K562 (cell line): Measurements from ENCODE around the gene DAB1. TPM values are rescaled to one million over a fixed set of nuclear protein-coding genes. Genes with fewer than 3 reads are reported as not detected.

Experiments
- CBX2 ChIP-seq: fragments of 200-600 bp; sonication (generic); IDR thresholded peaks from one replicate; pipeline ENCODE4 v1.6.1; 2012; ENCODE audit warnings: mild to moderate bottlenecking, low read length, inconsistent platforms; ENCODE audit not compliant: insufficient read depth, poor library complexity, severe bottlenecking
- CC2D1A ChIP-seq: fragments of 450-650 bp; IDR thresholded peaks from 2 replicates; pipeline ENCODE4 v1.6.1; 2017; ENCODE audit warnings: mild to moderate bottlenecking
- DPF2 ChIP-seq: fragments of 450-650 bp; IDR thresholded peaks from 2 replicates; pipeline ENCODE4 v1.6.1; 2016
- PTRF ChIP-seq: fragments of 450-650 bp; IDR thresholded peaks from 2 replicates; pipeline ENCODE4 v1.6.1; 2016; ENCODE audit warnings: mild to moderate bottlenecking, missing genetic modification characterization, missing compliant biosample characterization
- RAD21 ChIP-seq, 2 experiments: fragments of 250-450 bp in 1 of 2; fragments of 450-650 bp in 1 of 2; sonication (Bioruptor Pico) in 1 of 2; formaldehyde crosslinking in 1 of 2; IDR thresholded peaks in 1 of 2; conservative IDR thresholded peaks in 1 of 2; 2 replicates each; pipeline versions ENCODE4 v1.4.0 to v1.8.0; 2020 to 2022; ENCODE audit warnings: mild to moderate bottlenecking in 2 of 2, moderate library complexity in 1 of 2
- SMARCC2 ChIP-seq: fragments of 450-650 bp; IDR thresholded peaks from 2 replicates; pipeline ENCODE4 v1.6.1; 2017; ENCODE audit warnings: antibody characterized with exemption, moderate library complexity, mild to moderate bottlenecking, low read depth
- SP1 ChIP-seq: sonication (generic); formaldehyde crosslinking; IDR thresholded peaks from 2 replicates; pipeline ENCODE4 v1.8.1; 2022; ENCODE audit warnings: mild to moderate bottlenecking, missing genetic modification reagents
- TEAD1 ChIP-seq, 2 experiments: fragments of 450-650 bp in 1 of 2; sonication (generic) in 1 of 2; formaldehyde crosslinking; IDR thresholded peaks; 2 replicates each; pipeline versions ENCODE4 v1.4.0 to v1.8.0; 2020 to 2022; ENCODE audit warnings: mild to moderate bottlenecking in 2 of 2, missing genetic modification reagents in 1 of 2
- polyA plus RNA-seq, 8 experiments: library from polyadenylated mRNA; depleted of rRNA in 4 of 8; stranded (reverse) in 5 of 8; unstranded in 3 of 8; fragments of >200 nt; fragmentation: Nextera tagmentation in 2 of 8; fragmentation: Illumina TruSeq in 1 of 8; extraction: Ambion mirVana in 2 of 8; extraction: Trizol in 1 of 8; gene quantifications; 2 replicates each; pipeline versions ENCODE4 v1.2.1 to v1.2.3, GENCODE V29; 2011 to 2014; ENCODE audit warnings: inconsistent platforms in 1 of 8, missing spikeins in 1 of 8
- total RNA-seq, 7 experiments: library from RNA; depleted of rRNA in 6 of 7; stranded (reverse); fragments of >200 nt in 6 of 7; fragmentation: Illumina TruSeq in 2 of 7; extraction: Trizol in 2 of 7; gene quantifications; 2 replicates each; pipeline versions ENCODE4 v1.2.1 to v1.2.3, GENCODE V29; 2011 to 2021; ENCODE audit warnings: low replicate concordance in 1 of 7
- TF ChIP-seq, protein P1 (sequence below): sonication (generic); formaldehyde crosslinking; IDR thresholded peaks from 2 replicates; pipeline ENCODE4 v1.8.1; 2023; ENCODE audit warnings: mild to moderate bottlenecking, missing genetic modification reagents
- TF ChIP-seq, protein P2 (sequence below), 2 experiments: fragments of 450-650 bp in 1 of 2; IDR thresholded peaks; 2 replicates each; pipeline ENCODE4 v1.6.1; 2011 to 2017; ENCODE audit warnings: low read depth in 2 of 2, antibody characterized with exemption in 1 of 2, borderline replicate concordance in 1 of 2, low read length in 1 of 2, mild to moderate bottlenecking in 1 of 2, mixed read lengths in 1 of 2; ENCODE audit not compliant: control insufficient read depth in 1 of 2

The DAB1 gene
- total and polyA plus RNA-seq, 9 of the 15 experiments (the other 6 are each of a cell fraction or from before 2014, with no cell fraction given): not detected

DNA sequence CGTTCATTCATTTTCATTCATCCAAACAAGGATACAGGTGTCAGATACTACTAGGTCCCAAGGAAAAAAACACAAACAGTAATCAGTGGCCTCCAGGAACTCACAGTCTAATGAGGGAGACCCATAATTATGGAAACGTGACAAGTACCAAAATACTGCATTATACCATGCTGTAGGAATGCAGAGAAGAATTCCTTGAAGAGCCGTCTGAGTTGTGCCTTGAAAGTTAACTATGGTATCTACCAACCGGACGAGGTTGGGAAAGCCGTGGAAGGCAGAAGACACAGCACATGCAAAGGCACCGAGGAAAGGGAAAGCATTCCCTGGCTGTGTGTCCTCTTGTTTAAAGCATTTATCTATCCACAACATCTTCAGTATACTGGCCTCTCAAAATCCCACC, 206.0 kb downstream of the DAB1 start (continued):
- TF ChIP-seq, protein P1, sequence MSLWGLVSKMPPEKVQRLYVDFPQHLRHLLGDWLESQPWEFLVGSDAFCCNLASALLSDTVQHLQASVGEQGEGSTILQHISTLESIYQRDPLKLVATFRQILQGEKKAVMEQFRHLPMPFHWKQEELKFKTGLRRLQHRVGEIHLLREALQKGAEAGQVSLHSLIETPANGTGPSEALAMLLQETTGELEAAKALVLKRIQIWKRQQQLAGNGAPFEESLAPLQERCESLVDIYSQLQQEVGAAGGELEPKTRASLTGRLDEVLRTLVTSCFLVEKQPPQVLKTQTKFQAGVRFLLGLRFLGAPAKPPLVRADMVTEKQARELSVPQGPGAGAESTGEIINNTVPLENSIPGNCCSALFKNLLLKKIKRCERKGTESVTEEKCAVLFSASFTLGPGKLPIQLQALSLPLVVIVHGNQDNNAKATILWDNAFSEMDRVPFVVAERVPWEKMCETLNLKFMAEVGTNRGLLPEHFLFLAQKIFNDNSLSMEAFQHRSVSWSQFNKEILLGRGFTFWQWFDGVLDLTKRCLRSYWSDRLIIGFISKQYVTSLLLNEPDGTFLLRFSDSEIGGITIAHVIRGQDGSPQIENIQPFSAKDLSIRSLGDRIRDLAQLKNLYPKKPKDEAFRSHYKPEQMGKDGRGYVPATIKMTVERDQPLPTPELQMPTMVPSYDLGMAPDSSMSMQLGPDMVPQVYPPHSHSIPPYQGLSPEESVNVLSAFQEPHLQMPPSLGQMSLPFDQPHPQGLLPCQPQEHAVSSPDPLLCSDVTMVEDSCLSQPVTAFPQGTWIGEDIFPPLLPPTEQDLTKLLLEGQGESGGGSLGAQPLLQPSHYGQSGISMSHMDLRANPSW (CRISPR knock-in tag): no peak
- TF ChIP-seq PTRF (tag) (no peak), RAD21 (CRISPR knock-in tag; conservative IDR thresholded peaks at IDR 0.05 in 1 of 2, IDR thresholded peaks at IDR 0.05 in 1 of 2) (no peak), CBX2 (no peak), TEAD1 (CRISPR knock-in tag; IDR thresholded peaks at IDR 0.05) (no peak), CC2D1A (no peak), DPF2 (no peak), SP1 (no peak), SMARCC2 (no peak)
- TF ChIP-seq, protein P2, sequence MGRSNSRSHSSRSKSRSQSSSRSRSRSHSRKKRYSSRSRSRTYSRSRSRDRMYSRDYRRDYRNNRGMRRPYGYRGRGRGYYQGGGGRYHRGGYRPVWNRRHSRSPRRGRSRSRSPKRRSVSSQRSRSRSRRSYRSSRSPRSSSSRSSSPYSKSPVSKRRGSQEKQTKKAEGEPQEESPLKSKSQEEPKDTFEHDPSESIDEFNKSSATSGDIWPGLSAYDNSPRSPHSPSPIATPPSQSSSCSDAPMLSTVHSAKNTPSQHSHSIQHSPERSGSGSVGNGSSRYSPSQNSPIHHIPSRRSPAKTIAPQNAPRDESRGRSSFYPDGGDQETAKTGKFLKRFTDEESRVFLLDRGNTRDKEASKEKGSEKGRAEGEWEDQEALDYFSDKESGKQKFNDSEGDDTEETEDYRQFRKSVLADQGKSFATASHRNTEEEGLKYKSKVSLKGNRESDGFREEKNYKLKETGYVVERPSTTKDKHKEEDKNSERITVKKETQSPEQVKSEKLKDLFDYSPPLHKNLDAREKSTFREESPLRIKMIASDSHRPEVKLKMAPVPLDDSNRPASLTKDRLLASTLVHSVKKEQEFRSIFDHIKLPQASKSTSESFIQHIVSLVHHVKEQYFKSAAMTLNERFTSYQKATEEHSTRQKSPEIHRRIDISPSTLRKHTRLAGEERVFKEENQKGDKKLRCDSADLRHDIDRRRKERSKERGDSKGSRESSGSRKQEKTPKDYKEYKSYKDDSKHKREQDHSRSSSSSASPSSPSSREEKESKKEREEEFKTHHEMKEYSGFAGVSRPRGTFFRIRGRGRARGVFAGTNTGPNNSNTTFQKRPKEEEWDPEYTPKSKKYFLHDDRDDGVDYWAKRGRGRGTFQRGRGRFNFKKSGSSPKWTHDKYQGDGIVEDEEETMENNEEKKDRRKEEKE (IDR thresholded peaks at IDR 0.05; ENCODE audit: borderline replicate concordance in 1 of 2, control insufficient read depth in 1 of 2, low read depth in 2 of 2, low read length in 1 of 2): no peak
